ENCODE data around the gene SUGT1. TPM values are rescaled to one million over a fixed set of nuclear protein-coding genes. Genes with fewer than 3 reads are reported as not detected.

SUGT1 gene
- total and polyA plus RNA-seq, 8 donors, result 7.0 to 44.6 (median 35.0) TPM

- Histone ChIP-seq H3K27me3 (no peaks in the 10 kb centered on the region), H3K4me3 (no peak overlapping the region), H3K36me3 (peaks cover 2 to 56% (median 54%) of the 10 kb centered on the region in 4 donors), H3K9me3 (no peaks in the 10 kb centered on the region), H3K27ac (no peak overlapping the region), H3K4me1 (no peaks in the 10 kb centered on the region)
- intact Hi-C loops (cut with DNase I; ENCODE audit: low total_unique reads), result no loop called here
- no peak for TF ChIP-seq POLR2AphosphoS5 (IDR thresholded peaks at IDR 0.05)
- TF ChIP-seq EP300 (IDR thresholded peaks at IDR 0.05), result no peak
- TF ChIP-seq CTCF (IDR thresholded peaks at IDR 0.05), result no peak
- no peak for TF ChIP-seq POLR2A (IDR thresholded peaks at IDR 0.05)
- 76 to 91% (median 87%) methylated on average over 5 of the region's 5 CpGs for WGBS, 5 donors
- DNase-seq, result no peak
Observed at GRCh38 chr13:52638666-52639328, 13.8 kb upstream of the SUGT1 start.

- no peaks in the 10 kb centered on the region for H3K27me3 ChIP-seq
- H3K36me3 ChIP-seq, result peaks cover 2 to 56% (median 52%) of the 10 kb centered on the region in 4 donors
- intact Hi-C loops (cut with DNase I; ENCODE audit: low total_unique reads), result no loop called here
- H3K4me3 ChIP-seq, result no peak within 1 kb of the TSS
- WGBS, 5 donors, result 96 to 99% (median 97%) methylated on average over 7 of the region's 7 CpGs
- no peaks in the 10 kb centered on the region for H3K9me3 ChIP-seq
- TF ChIP-seq POLR2A (IDR thresholded peaks at IDR 0.05) (no peak), POLR2AphosphoS5 (IDR thresholded peaks at IDR 0.05) (no peak), CTCF (IDR thresholded peaks at IDR 0.05) (no peak), EP300 (IDR thresholded peaks at IDR 0.05) (no peak)
- no peak within 1 kb of the TSS for H3K27ac ChIP-seq
- DNase-seq, result no peak
- no peaks in the 10 kb centered on the region for H3K4me1 ChIP-seq
Observed at GRCh38 chr13:52642131-52642530, 10.5 kb upstream of the SUGT1 start, which contains the start of gene HNRNPA1L2. Gene HNRNPA1L2, plus strand, starts transcription at chr13:52642431. Its CDS starts 62 bp downstream, at chr13:52642493.

GRCh38 chr13:52644108-52644507 is 8.5 kb upstream of the SUGT1 start:
- H3K36me3 ChIP-seq, result peaks cover 2 to 37% (median 33%) of the 10 kb centered on the region in 4 donors
- no peak overlapping the region for H3K4me3 ChIP-seq
- H3K27ac ChIP-seq, result no peak overlapping the region
- no peaks in the 10 kb centered on the region for H3K9me3 ChIP-seq
- DNase-seq, result no peak
- 53 to 75% (median 68%) methylated on average over 3 of the region's 3 CpGs for WGBS, 5 donors
- intact Hi-C loops (cut with DNase I; ENCODE audit: low total_unique reads), result no loop called here
- H3K4me1 ChIP-seq, result no peaks in the 10 kb centered on the region
- no peak for TF ChIP-seq POLR2AphosphoS5 (IDR thresholded peaks at IDR 0.05)
- no peak for TF ChIP-seq EP300 (IDR thresholded peaks at IDR 0.05)
- TF ChIP-seq CTCF (IDR thresholded peaks at IDR 0.05), result no peak
- no peak for TF ChIP-seq POLR2A (IDR thresholded peaks at IDR 0.05)
- no peaks in the 10 kb centered on the region for H3K27me3 ChIP-seq

GRCh38 chr13:52646967-52647366 is 5.7 kb upstream of the SUGT1 start:
- intact Hi-C loops (cut with DNase I; ENCODE audit: low total_unique reads), result no loop called here
- Histone ChIP-seq H3K4me1 (peaks cover 8 to 13% (median 11%) of the 10 kb centered on the region in 4 donors), H3K4me3 (no peak overlapping the region), H3K27me3 (no peaks in the 10 kb centered on the region), H3K36me3 (peaks cover 1 to 26% (median 23%) of the 10 kb centered on the region in 4 donors), H3K27ac (no peak overlapping the region), H3K9me3 (no peaks in the 10 kb centered on the region)
- no peak for DNase-seq
- TF ChIP-seq EP300 (IDR thresholded peaks at IDR 0.05) (no peak), POLR2AphosphoS5 (IDR thresholded peaks at IDR 0.05) (no peak), POLR2A (IDR thresholded peaks at IDR 0.05) (no peak), CTCF (IDR thresholded peaks at IDR 0.05) (no peak)

Data from stomach (tissue), 9 donors.